ENCODE measurements around the gene PHF19.

The PHF19 gene

GRCh38 chr9:120872791-120873502, 4.0 kb downstream of the PHF19 start:
- DNase-seq (ENCODE audit: low read depth): no peak

DNA sequence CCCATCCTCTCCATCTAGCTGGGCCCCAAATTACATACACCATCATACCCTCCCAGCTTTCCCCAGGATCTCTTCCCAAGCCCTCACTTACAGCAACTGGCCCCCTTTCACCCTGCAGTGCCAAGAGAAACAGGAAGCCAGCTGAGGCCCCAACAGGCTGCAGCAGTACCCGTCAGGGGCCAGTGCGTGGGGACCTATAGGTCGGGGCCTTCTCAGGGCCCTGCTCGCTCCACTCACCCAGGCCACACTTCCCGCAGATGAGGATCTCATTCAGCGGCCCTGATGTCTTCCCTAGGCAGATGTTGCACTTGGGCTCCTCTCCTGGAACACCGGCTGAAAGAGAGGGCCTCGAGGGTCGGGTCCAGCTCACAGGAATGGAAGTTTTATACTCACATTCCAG, 6.8 kb downstream of the PHF19 start:
- no peak for DNase-seq (ENCODE audit: low read depth)

GRCh38 chr9:120869726-120870125, 7.3 kb downstream of the PHF19 start:
- DNase-seq (ENCODE audit: low read depth): no peak

- no peak for DNase-seq (ENCODE audit: low read depth)
Observed at GRCh38 chr9:120869360-120869687, 7.7 kb downstream of the PHF19 start.

DNA sequence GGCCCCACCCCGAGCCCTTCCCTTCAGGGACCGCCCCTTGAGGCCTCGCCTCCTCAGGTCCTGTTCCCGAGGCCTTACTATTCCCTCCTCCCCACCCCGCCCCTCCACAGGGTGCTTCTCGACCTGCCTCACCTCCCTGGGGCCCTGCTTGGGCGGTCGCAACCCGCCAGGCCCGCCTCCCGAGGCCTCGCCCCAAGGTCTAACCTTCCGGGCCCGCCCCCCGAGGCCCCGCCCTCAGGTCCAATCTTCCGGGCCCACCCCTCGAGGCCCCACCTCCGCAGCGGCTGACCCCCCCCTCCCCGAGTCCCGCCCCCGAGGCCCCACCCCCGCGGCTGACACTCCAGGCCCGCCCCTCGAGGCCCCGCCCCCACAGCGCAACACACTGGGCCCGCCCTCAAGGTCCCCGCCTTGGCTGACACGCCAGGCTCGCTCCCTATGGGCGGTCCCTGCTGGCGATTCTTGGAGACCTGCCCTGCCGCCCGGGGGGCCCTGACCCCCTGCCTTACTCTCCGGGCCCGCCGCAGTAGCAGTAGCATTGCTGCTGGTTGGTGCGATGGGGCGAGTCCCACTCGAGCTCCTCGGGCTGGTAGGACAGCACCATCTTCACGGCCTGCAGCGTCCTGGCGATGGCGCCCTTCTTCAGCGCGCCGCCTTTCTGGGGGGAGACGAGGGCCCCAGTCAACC, 8.2 kb downstream of the PHF19 start:
- peak; percentile 94 for DNase-seq (ENCODE audit: low read depth)

- DNase-seq (ENCODE audit: low read depth): no peak
Observed at GRCh38 chr9:120868339-120868675, 8.7 kb downstream of the PHF19 start.

GRCh38 chr9:120867676-120868338, 9.2 kb downstream of the PHF19 start:
- DNase-seq (ENCODE audit: low read depth): no peak

GRCh38 chr9:120866651-120867050, 10.3 kb downstream of the PHF19 start:
- DNase-seq (ENCODE audit: low read depth): no peak

DNA sequence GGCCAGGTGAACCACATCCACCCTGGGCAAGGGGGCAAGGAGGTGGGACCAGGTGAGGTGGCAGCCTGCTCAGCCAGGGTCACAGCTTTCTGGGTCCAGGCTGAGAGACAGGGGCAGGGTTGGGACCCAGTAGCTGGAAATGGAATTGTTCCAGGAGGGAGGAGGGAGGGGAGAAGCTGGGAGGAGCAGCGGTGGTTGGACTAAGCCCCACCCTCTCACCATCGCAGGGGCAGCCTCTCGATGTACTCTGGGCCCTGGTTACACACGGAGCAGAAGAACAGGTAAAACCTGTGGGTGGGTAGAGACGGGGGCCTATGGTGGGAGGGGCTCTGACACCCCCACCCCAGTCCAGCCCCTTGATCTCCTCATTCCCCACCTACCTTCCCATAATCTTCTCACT, 11.2 kb downstream of the PHF19 start:
- DNase-seq (ENCODE audit: low read depth): no peak

- no peak for DNase-seq (ENCODE audit: low read depth)
Observed at GRCh38 chr9:120865176-120865575, 11.8 kb downstream of the PHF19 start.

DNA sequence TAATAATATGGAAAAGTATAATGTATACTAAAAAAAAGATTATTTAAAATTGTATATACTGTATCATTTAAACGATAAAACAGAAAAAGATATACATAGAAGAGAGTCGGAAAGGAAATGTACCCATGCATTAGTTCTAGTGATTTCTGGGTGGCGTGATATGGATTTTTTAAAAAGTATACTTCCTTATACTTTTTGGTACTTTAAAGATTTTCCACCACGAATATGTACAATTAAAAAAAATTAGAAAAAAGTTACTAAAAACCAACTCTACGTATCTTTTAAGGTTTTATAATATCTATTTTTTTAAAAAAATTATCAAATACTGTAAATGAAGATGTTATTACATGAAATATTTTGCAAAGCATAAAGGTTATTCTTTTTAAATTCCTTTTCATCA, 12.3 kb downstream of the PHF19 start:
- DNase-seq (ENCODE audit: low read depth): no peak

- DNase-seq (ENCODE audit: low read depth): no peak
Observed at GRCh38 chr9:120863833-120864232, 13.2 kb downstream of the PHF19 start.

DNA sequence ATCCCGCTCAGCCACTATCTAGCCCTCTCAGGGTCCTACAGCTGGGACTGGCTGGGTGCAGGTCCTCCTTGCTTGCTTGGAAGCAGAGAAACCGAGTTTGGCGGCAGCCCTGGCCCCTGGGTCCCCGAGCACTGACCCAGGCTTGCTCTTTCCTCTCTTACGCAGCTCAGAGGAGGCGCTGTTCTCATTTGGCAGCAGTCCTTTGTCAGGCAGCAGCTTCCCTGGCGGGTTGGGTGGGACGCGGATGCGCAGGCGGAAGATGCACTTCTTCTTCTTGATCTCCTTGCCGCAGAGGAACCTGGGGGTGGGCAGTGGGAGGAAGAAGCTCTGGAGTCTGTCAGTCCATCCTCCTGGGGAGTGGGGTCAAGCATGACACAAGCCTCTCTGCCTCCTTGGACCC, 14.5 kb downstream of the PHF19 start:
- DNase-seq (ENCODE audit: low read depth): no peak

GRCh38 chr9:120861935-120862334, 15.1 kb downstream of the PHF19 start:
- DNase-seq (ENCODE audit: low read depth): no peak

DNA sequence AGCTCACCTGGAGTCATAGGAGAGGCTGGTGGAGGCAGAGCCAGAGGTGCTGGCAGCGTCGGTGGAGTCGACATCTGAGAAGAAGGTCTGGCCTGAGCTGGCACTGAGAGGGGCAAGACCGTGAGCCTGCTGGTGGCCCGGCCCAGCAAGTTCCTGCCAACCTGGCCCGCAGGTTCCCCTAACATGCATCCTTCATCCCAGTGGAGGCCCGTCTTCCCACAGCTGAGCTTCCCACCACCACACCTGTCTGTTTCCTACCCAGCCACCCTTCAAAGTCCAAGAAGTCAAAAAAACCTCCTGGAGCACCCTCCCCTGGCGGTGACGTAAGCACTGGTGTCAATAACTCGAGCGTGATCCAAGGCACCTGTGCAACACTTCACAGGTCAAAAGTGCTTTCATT, 16.9 kb downstream of the PHF19 start:
- DNase-seq (ENCODE audit: low read depth): no peak

- DNase-seq (ENCODE audit: low read depth): no peak
Observed at GRCh38 chr9:120859361-120859760, 17.6 kb downstream of the PHF19 start.

DNA sequence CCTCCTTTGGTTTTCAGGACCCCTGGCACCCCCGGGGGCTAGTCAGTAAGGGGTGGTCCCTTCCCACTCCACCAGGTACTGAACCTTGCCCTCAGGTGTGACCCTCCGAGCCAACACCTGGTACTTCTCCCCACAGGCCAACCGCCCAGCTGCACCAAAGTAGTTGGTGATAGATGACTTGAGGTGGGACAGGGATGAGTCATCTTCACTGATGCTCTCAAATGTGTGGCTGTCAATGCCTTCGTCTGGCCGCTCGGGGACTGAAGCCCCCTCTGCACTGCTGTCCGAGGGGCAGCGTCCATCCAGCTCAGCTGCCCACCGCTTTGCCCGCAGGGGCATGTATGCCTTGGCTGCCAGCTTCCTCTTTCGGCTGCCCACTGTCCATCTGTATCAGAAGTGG, 19.1 kb downstream of the PHF19 start:
- DNase-seq (ENCODE audit: low read depth): no peak

- no peak for DNase-seq (ENCODE audit: low read depth)
Observed at GRCh38 chr9:120857481-120857880, 19.5 kb downstream of the PHF19 start.

- DNase-seq (ENCODE audit: low read depth): no peak
Observed at GRCh38 chr9:120856700-120857099, 20.3 kb downstream of the PHF19 start.

DNA sequence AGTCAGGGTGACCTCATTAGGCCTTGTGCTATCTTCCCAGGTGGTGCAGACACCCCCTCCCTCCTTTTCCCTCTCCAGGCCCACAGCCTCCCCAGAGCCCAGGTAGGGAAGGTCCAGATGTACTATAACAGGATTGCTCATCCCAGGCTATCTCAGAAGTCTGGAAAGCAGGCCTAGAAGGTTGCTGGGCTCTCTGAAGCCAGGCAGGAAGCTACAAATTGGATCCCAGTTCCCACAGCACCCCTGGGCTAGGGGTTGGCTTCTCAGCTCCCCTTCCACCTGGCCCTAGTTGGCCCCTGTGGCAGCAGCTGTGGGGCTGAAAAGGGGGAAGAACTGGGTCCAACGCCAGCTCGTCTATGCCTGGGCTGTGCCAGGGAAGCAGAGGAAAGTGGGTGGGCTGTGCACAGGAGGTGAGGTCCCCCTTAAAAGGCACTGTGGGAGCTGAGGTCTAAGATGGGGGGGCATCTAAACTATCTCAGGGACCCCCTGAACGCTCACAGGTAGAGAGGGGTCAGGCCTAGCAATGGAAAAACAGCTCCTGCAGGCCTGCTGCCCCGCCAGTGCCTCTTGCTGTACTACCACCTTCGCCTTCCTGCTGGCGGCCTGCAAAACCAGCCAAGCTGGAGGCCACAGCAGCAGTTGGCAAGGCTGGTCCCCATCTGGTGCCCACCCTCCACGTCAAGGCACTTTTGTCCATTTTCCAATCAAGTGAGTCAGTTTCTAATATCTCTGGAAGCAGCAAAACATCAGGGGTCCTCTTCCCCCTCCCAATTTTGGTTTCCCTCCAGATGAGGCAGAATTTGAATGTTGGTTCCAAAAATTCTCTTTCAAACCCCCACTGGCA, 20.9 kb downstream of the PHF19 start:
- DNase-seq (ENCODE audit: low read depth): no peak

DNA sequence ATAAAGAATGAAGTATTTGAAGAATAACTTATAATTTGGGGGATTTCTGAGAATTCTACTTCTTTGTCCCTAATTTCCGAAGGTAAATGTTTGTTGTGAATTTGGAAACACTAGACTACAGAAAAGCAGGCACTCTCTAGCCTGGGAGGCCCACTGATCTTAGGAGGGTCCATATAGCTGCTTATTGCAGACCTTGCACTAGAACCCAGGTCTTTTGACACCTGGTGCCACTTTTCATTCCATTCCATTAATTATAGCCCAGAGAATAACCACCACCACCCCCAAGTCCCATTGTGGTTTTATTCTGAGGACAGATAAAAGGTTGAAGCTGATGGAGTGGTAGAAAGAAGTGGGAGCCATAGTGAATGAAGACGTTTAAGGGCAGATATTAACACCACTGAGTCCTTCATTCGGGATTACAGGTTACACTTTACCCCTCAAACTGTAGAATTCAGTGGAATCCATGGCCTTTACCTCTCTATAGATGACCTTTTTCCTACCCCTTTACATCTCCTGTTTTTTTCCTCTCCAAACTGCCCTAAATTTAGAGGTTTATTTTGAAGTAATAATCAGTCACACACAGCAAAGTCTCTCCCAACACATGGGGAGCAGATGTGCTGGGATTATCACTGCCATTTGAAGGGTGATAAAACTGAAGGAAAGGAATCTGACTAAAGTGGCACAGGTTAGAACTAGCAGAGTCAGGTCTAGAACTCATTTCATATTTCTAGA, 22.2 kb downstream of the PHF19 start:
- no peak for DNase-seq (ENCODE audit: low read depth)

- no peak for DNase-seq (ENCODE audit: low read depth)
Observed at GRCh38 chr9:120853198-120853597, 23.8 kb downstream of the PHF19 start.
